SU-DHL-6 (cell line): ENCODE results near the gene POLR3G.

Source experiments
- H2AFZ ChIP-seq: fragments of 200-600 bp; sonication (generic); 2 replicates; pipeline ENCODE4 v1.6.1; 2014; ENCODE audit warnings: low read depth, mild to moderate bottlenecking, moderate library complexity, mixed read lengths, antibody characterized with exemption, low read length; ENCODE audit not compliant: severe bottlenecking
- H3F3A ChIP-seq: fragments of 200-600 bp; shearing (Covaris generic); 2 replicates; pipeline ENCODE4 v1.6.0; 2016; ENCODE audit warnings: antibody characterized with exemption, mild to moderate bottlenecking; ENCODE audit not compliant: insufficient read depth
- H3K27ac ChIP-seq: fragments of 200-600 bp; sonication (generic); 2 replicates; pipeline ENCODE4 v1.5.1; 2016; ENCODE audit warnings: low read depth, mild to moderate bottlenecking, low read length, moderate library complexity, mixed read lengths
- H3K27me3 ChIP-seq: fragments of 200-600 bp; sonication (generic), shearing (Covaris generic); 2 replicates; pipeline ENCODE4 v1.6.0; 2014; ENCODE audit warnings: mild to moderate bottlenecking, low read length
- H3K36me3 ChIP-seq: fragments of 200-600 bp; sonication (generic); 2 replicates; pipeline ENCODE4 v1.6.1; 2014; ENCODE audit warnings: mild to moderate bottlenecking, low read length, mixed read lengths
- H3K4me2 ChIP-seq: fragments of 300-600, 200-600 bp; shearing (Covaris generic), sonication (generic); 2 replicates; pipeline ENCODE4 v1.6.0; 2014; ENCODE audit warnings: low read length, low read depth, mild to moderate bottlenecking; ENCODE audit not compliant: poor library complexity, severe bottlenecking
- H3K4me3 ChIP-seq: fragments of 200-600 bp; sonication (generic); 2 replicates; pipeline ENCODE4 v1.5.1; 2014; ENCODE audit warnings: antibody characterized with exemption, low read length, mild to moderate bottlenecking, mixed read lengths; ENCODE audit not compliant: insufficient read depth, poor library complexity, severe bottlenecking
- H3K79me2 ChIP-seq: fragments of 200-600 bp; sonication (generic); 2 replicates; pipeline ENCODE4 v1.6.1; 2014; ENCODE audit warnings: mild to moderate bottlenecking, low read length, moderate library complexity; ENCODE audit not compliant: insufficient read depth
- H3K9ac ChIP-seq: fragments of 200-600 bp; sonication (generic); 2 replicates; pipeline ENCODE4 v1.7.0; 2014; ENCODE audit warnings: mild to moderate bottlenecking, low read length
- H3K9me2 ChIP-seq: fragments of 200-600 bp; sonication (generic); replicated peaks from 2 replicates; pipeline ENCODE4 v1.6.1; 2014; ENCODE audit warnings: low read length; ENCODE audit not compliant: insufficient read depth
- H3K9me3 ChIP-seq: fragments of 200-600 bp; sonication (generic); 2 replicates; pipeline ENCODE4 v1.6.1; 2014; ENCODE audit warnings: low read length, mixed read lengths; ENCODE audit not compliant: insufficient read depth
- H4K20me1 ChIP-seq: fragments of 200-600 bp; sonication (generic); 2 replicates; pipeline ENCODE4 v1.6.1; 2014; ENCODE audit warnings: low read depth, mild to moderate bottlenecking, antibody characterized with exemption, low read length, moderate library complexity, mixed read lengths
- CTCF ChIP-seq: fragments of 200-600 bp; sonication (generic); IDR thresholded peaks from one replicate; pipeline ENCODE4 v1.5.1; 2017; ENCODE audit warnings: antibody characterized with exemption, mild to moderate bottlenecking, low read length, moderate library complexity; ENCODE audit not compliant: insufficient read depth, poor library complexity, severe bottlenecking
- EZH2phosphoT487 ChIP-seq: fragments of 200-600 bp; sonication (generic), shearing (Covaris generic); conservative IDR thresholded peaks from 2 replicates; pipeline ENCODE4 v1.6.1; 2018; ENCODE audit warnings: mild to moderate bottlenecking, antibody characterized with exemption, low read length, moderate library complexity, mixed read lengths

The POLR3G gene

GRCh38 chr5:90438100-90438499, 36.6 kb upstream of the POLR3G start:
- peaks cover 3% of the 10 kb centered on the region; the same call in 1 of the 2 replicates for H3F3A ChIP-seq
- H3K4me2 ChIP-seq, result no peak overlapping the region
- H3K36me3 ChIP-seq, result no peaks in the 10 kb centered on the region
- H2AFZ ChIP-seq, result no peak overlapping the region
- H3K27ac ChIP-seq, result no peak overlapping the region
- H3K9me2 ChIP-seq, result no peaks in the 10 kb centered on the region
- H3K4me3 ChIP-seq, result no peak overlapping the region
- no peak for TF ChIP-seq CTCF
- TF ChIP-seq EZH2phosphoT487, result no peak
- H3K79me2 ChIP-seq, result no peaks in the 10 kb centered on the region
- H3K9me3 ChIP-seq, result no peaks in the 10 kb centered on the region
- no peak overlapping the region for H3K9ac ChIP-seq
- H3K27me3 ChIP-seq, result no peaks in the 10 kb centered on the region
- no peaks in the 10 kb centered on the region for H4K20me1 ChIP-seq

- no peak overlapping the region for H3K27ac ChIP-seq
- H3K9ac ChIP-seq, result no peak overlapping the region
- TF ChIP-seq CTCF, result no peak
- TF ChIP-seq EZH2phosphoT487, result no peak
- peaks cover 3% of the 10 kb centered on the region; the same call in 1 of the 2 replicates for H3F3A ChIP-seq
- no peak overlapping the region for H3K4me3 ChIP-seq
- H3K4me2 ChIP-seq, result no peak overlapping the region
- H3K27me3 ChIP-seq, result no peaks in the 10 kb centered on the region
- H2AFZ ChIP-seq, result no peak overlapping the region
- H3K9me3 ChIP-seq, result no peaks in the 10 kb centered on the region
- no peaks in the 10 kb centered on the region for H3K79me2 ChIP-seq
- H4K20me1 ChIP-seq, result no peaks in the 10 kb centered on the region
- no peaks in the 10 kb centered on the region for H3K9me2 ChIP-seq
- no peaks in the 10 kb centered on the region for H3K36me3 ChIP-seq
These were observed 34.0 kb upstream of the POLR3G start for GRCh38 chr5:90440644-90441043.

GRCh38 chr5:90446961-90447360, 27.7 kb upstream of the POLR3G start:
- no peak overlapping the region for H3K4me3 ChIP-seq
- H2AFZ ChIP-seq, result no peak overlapping the region
- H3K4me2 ChIP-seq, result no peak overlapping the region
- H3K9ac ChIP-seq, result no peak overlapping the region
- H3K9me3 ChIP-seq, result no peaks in the 10 kb centered on the region
- H3K79me2 ChIP-seq, result no peaks in the 10 kb centered on the region
- H4K20me1 ChIP-seq, result no peaks in the 10 kb centered on the region
- H3F3A ChIP-seq, result no peaks in the 10 kb centered on the region
- no peaks in the 10 kb centered on the region for H3K36me3 ChIP-seq
- TF ChIP-seq EZH2phosphoT487, result no peak
- no peak for TF ChIP-seq CTCF
- no peak overlapping the region for H3K27ac ChIP-seq
- H3K27me3 ChIP-seq, result no peaks in the 10 kb centered on the region
- H3K9me2 ChIP-seq, result no peaks in the 10 kb centered on the region
